ENCODE results near the gene SDCCAG8. TPM values are rescaled to one million over a fixed set of nuclear protein-coding genes. Genes with fewer than 3 reads are reported as not detected.

The SDCCAG8 gene
- total RNA-seq, 1 donor from 2014 or later, result 25.4 TPM

GRCh38 chr1:243236604-243237252 lies 19.1 kb upstream of the SDCCAG8 start:
- intact Hi-C loops (cut with micrococcal nuclease), result no loop called here
- no peak overlapping the region for H3K27ac Mint-ChIP-seq
- DNase-seq (ENCODE audit: low spot score), result no peak
- H3K27me3 Mint-ChIP-seq (ENCODE audit: low read depth), result no peaks in the 10 kb centered on the region
- H3K4me1 Mint-ChIP-seq (ENCODE audit: low read depth), result no peaks in the 10 kb centered on the region
- no peak overlapping the region for H3K4me3 Mint-ChIP-seq (ENCODE audit: low read depth)
- H3K9me3 Mint-ChIP-seq, result peaks cover 32% of the 10 kb centered on the region
- H3K36me3 Mint-ChIP-seq (ENCODE audit: low read depth), result peaks cover 59% of the 10 kb centered on the region

GRCh38 chr1:243244432-243244841 lies 11.4 kb upstream of the SDCCAG8 start:
- no peak overlapping the region for H3K27ac Mint-ChIP-seq
- intact Hi-C loops (cut with micrococcal nuclease), result no loop called here
- peaks cover 39% of the 10 kb centered on the region for H3K36me3 Mint-ChIP-seq (ENCODE audit: low read depth)
- H3K9me3 Mint-ChIP-seq, result peaks cover 5% of the 10 kb centered on the region
- peaks cover 11% of the 10 kb centered on the region for H3K4me1 Mint-ChIP-seq (ENCODE audit: low read depth)
- H3K4me3 Mint-ChIP-seq (ENCODE audit: low read depth), result no peak overlapping the region
- no peaks in the 10 kb centered on the region for H3K27me3 Mint-ChIP-seq (ENCODE audit: low read depth)
- DNase-seq (ENCODE audit: low spot score), result no peak

GRCh38 chr1:243246916-243247315 lies 8.9 kb upstream of the SDCCAG8 start:
- no peak for DNase-seq (ENCODE audit: low spot score)
- Mint-ChIP-seq H3K27ac (no peak overlapping the region), H3K9me3 (peaks cover 4% of the 10 kb centered on the region), H3K36me3 (ENCODE audit: low read depth) (peaks cover 33% of the 10 kb centered on the region), H3K27me3 (ENCODE audit: low read depth) (no peaks in the 10 kb centered on the region), H3K4me3 (ENCODE audit: low read depth) (no peak overlapping the region), H3K4me1 (ENCODE audit: low read depth) (peaks cover 14% of the 10 kb centered on the region)
- intact Hi-C loops (cut with micrococcal nuclease), result no loop called here

GRCh38 chr1:243247901-243248300 lies 7.9 kb upstream of the SDCCAG8 start:
- H3K9me3 Mint-ChIP-seq, result peaks cover 3% of the 10 kb centered on the region
- DNase-seq (ENCODE audit: low spot score), result no peak
- peaks cover 16% of the 10 kb centered on the region for H3K4me1 Mint-ChIP-seq (ENCODE audit: low read depth)
- intact Hi-C loops (cut with micrococcal nuclease), result no loop called here
- H3K27me3 Mint-ChIP-seq (ENCODE audit: low read depth), result no peaks in the 10 kb centered on the region
- no peak overlapping the region for H3K4me3 Mint-ChIP-seq (ENCODE audit: low read depth)
- peaks cover 27% of the 10 kb centered on the region for H3K36me3 Mint-ChIP-seq (ENCODE audit: low read depth)
- no peak overlapping the region for H3K27ac Mint-ChIP-seq

- Mint-ChIP-seq H3K36me3 (ENCODE audit: low read depth) (peaks cover 19% of the 10 kb centered on the region), H3K4me3 (ENCODE audit: low read depth) (no peak overlapping the region), H3K27ac (no peak overlapping the region), H3K9me3 (no peaks in the 10 kb centered on the region), H3K4me1 (ENCODE audit: low read depth) (peaks cover 27% of the 10 kb centered on the region), H3K27me3 (ENCODE audit: low read depth) (no peaks in the 10 kb centered on the region)
- DNase-seq (ENCODE audit: low spot score), result no peak
- intact Hi-C loops (cut with micrococcal nuclease), result no loop called here
Measured at GRCh38 chr1:243249214-243249613, 6.6 kb upstream of the SDCCAG8 start.

GRCh38 chr1:243250102-243250501 lies 5.7 kb upstream of the SDCCAG8 start:
- H3K4me1 Mint-ChIP-seq (ENCODE audit: low read depth), result peaks cover 29% of the 10 kb centered on the region
- intact Hi-C loops (cut with micrococcal nuclease), result loop anchor here (10.0 kb wide), 3 partner anchors 75 to 795 kb away; no protein-coding TSS in a partner anchor
- H3K36me3 Mint-ChIP-seq (ENCODE audit: low read depth), result peaks cover 15% of the 10 kb centered on the region
- no peak overlapping the region for H3K4me3 Mint-ChIP-seq (ENCODE audit: low read depth)
- H3K27me3 Mint-ChIP-seq (ENCODE audit: low read depth), result no peaks in the 10 kb centered on the region
- no peak for DNase-seq (ENCODE audit: low spot score)
- H3K9me3 Mint-ChIP-seq, result no peaks in the 10 kb centered on the region
- no peak overlapping the region for H3K27ac Mint-ChIP-seq

- intact Hi-C loops (cut with micrococcal nuclease), result loop anchor here (10.0 kb wide), 3 partner anchors 77 to 793 kb away; no protein-coding TSS in a partner anchor
Measured at GRCh38 chr1:243251539-243251938, 4.3 kb upstream of the SDCCAG8 start.

GRCh38 chr1:243253211-243253925 lies 2.5 kb upstream of the SDCCAG8 start:
- intact Hi-C loops (cut with micrococcal nuclease), result loop anchor here (10.0 kb wide), 3 partner anchors 79 to 791 kb away; no protein-coding TSS in a partner anchor
- no peaks in the 10 kb centered on the region for H3K27me3 Mint-ChIP-seq (ENCODE audit: low read depth)
- no peak for DNase-seq (ENCODE audit: low spot score)
- H3K4me3 Mint-ChIP-seq (ENCODE audit: low read depth), result peak overlapping the region; percentile 90
- peaks cover 8% of the 10 kb centered on the region for H3K36me3 Mint-ChIP-seq (ENCODE audit: low read depth)
- peaks cover 26% of the 10 kb centered on the region for H3K4me1 Mint-ChIP-seq (ENCODE audit: low read depth)
- H3K27ac Mint-ChIP-seq, result peak overlapping the region; percentile 74
- H3K9me3 Mint-ChIP-seq, result no peaks in the 10 kb centered on the region

More at GRCh38 chr1:243251539-243251938, 4.3 kb upstream of the SDCCAG8 start:
- Mint-ChIP-seq H3K9me3 (no peaks in the 10 kb centered on the region), H3K36me3 (ENCODE audit: low read depth) (peaks cover 15% of the 10 kb centered on the region), H3K4me3 (ENCODE audit: low read depth) (no peak overlapping the region), H3K4me1 (ENCODE audit: low read depth) (peaks cover 32% of the 10 kb centered on the region), H3K27ac (no peak overlapping the region), H3K27me3 (ENCODE audit: low read depth) (no peaks in the 10 kb centered on the region)
- DNase-seq (ENCODE audit: low spot score), result no peak

- H3K36me3 Mint-ChIP-seq (ENCODE audit: low read depth), result peaks cover 7% of the 10 kb centered on the region
- peaks cover 22% of the 10 kb centered on the region for H3K4me1 Mint-ChIP-seq (ENCODE audit: low read depth)
- DNase-seq (ENCODE audit: low spot score), result no peak
- H3K4me3 Mint-ChIP-seq (ENCODE audit: low read depth), result peak overlapping the region; percentile 90
- H3K27me3 Mint-ChIP-seq (ENCODE audit: low read depth), result no peaks in the 10 kb centered on the region
- intact Hi-C loops (cut with micrococcal nuclease), result loop anchor here (2.0 to 10.0 kb wide), 4 partner anchors 79 to 791 kb away; no protein-coding TSS in a partner anchor
- H3K27ac Mint-ChIP-seq, result peak overlapping the region; percentile 74
- H3K9me3 Mint-ChIP-seq, result no peaks in the 10 kb centered on the region
Measured at GRCh38 chr1:243253926-243254232, 2.0 kb upstream of the SDCCAG8 start.

GRCh38 chr1:243254233-243254926 lies 1.5 kb upstream of the SDCCAG8 start:
- H3K4me3 Mint-ChIP-seq (ENCODE audit: low read depth), result peak overlapping the region; percentile 90
- H3K36me3 Mint-ChIP-seq (ENCODE audit: low read depth), result peaks cover 7% of the 10 kb centered on the region
- peak; percentile 68 for DNase-seq (ENCODE audit: low spot score)
- intact Hi-C loops (cut with micrococcal nuclease), result loop anchor here (2.0 to 10.0 kb wide), 4 partner anchors 80 to 790 kb away; no protein-coding TSS in a partner anchor
- H3K9me3 Mint-ChIP-seq, result no peaks in the 10 kb centered on the region
- H3K27me3 Mint-ChIP-seq (ENCODE audit: low read depth), result no peaks in the 10 kb centered on the region
- peak overlapping the region; percentile 95 for H3K27ac Mint-ChIP-seq
- H3K4me1 Mint-ChIP-seq (ENCODE audit: low read depth), result peaks cover 22% of the 10 kb centered on the region

- Mint-ChIP-seq H3K9me3 (no peaks in the 10 kb centered on the region), H3K4me1 (ENCODE audit: low read depth) (peaks cover 22% of the 10 kb centered on the region), H3K36me3 (ENCODE audit: low read depth) (peaks cover 11% of the 10 kb centered on the region), H3K27me3 (ENCODE audit: low read depth) (no peaks in the 10 kb centered on the region), H3K4me3 (ENCODE audit: low read depth) (peak within 1 kb of the TSS; percentile 97), H3K27ac (peak within 1 kb of the TSS; percentile 100)
- peak; percentile 85 for DNase-seq (ENCODE audit: low spot score)
- intact Hi-C loops (cut with micrococcal nuclease), result loop anchor here (1.0 to 10.0 kb wide), 10 partner anchors 32 to 1607 kb away; partner anchors contain the start of genes EXO1 and HNRNPU
Measured at GRCh38 chr1:243254927-243255790, 682 bp upstream of the SDCCAG8 start, which contains the start of gene CEP170. Gene CEP170, minus strand, starts transcription at chr1:243255281. Its CDS starts 30,001 bp downstream, at chr1:243225280.

- DNase-seq (ENCODE audit: low spot score), result no peak
- peaks cover 20% of the 10 kb centered on the region for H3K4me1 Mint-ChIP-seq (ENCODE audit: low read depth)
- peak overlapping the region; percentile 97 for H3K4me3 Mint-ChIP-seq (ENCODE audit: low read depth)
- H3K36me3 Mint-ChIP-seq (ENCODE audit: low read depth), result peaks cover 18% of the 10 kb centered on the region
- H3K27ac Mint-ChIP-seq, result peak overlapping the region; percentile 100
- H3K9me3 Mint-ChIP-seq, result no peaks in the 10 kb centered on the region
- intact Hi-C loops (cut with micrococcal nuclease), result loop anchor here (5.0 to 10.0 kb wide), 5 partner anchors 82 to 1606 kb away; partner anchors contain the start of genes EXO1 and HNRNPU
- H3K27me3 Mint-ChIP-seq (ENCODE audit: low read depth), result no peaks in the 10 kb centered on the region
Measured at GRCh38 chr1:243256590-243256989, 749 bp downstream of the SDCCAG8 start.

Measured in activated T-helper 2 cell treated with anti-CD3 and anti-CD28 coated beads, Interferon-gamma antibody, Interleukin-2, Interleukin-4, amounts not matched to agents 10 μg/mL and 5 μg/mL and 100 μg/mL, durations not matched to agents 14 hours and 24 hours and 36 hours (primary cell).